Mucosa of descending colon (tissue), 3 donors: Measurements from ENCODE around the gene WT1. TPM values are rescaled to one million over a fixed set of nuclear protein-coding genes. Genes with fewer than 3 reads are reported as not detected.

Experiments
- ATAC-seq: fragments of 200-7000 bp; cut with Tn5 transposase; one replicate; pipeline ENCODE4 v1.9.1; 2020; ENCODE audit warnings: mild to moderate bottlenecking, moderate library complexity
- DNase-seq, 3 donors: peaks; one replicate each; pipeline ENCODE4 v3.0.0-alpha.2; 2020
- H3K36me3 ChIP-seq: fragments of 200-600 bp; one replicate; pipeline ENCODE4 v1.8.0; 2021; ENCODE audit warnings: low read depth, mild to moderate bottlenecking
- H3K4me1 ChIP-seq: fragments of 200-600 bp; one replicate; pipeline ENCODE4 v1.8.0; 2021; ENCODE audit warnings: low read depth, mild to moderate bottlenecking
- H3K4me3 ChIP-seq: fragments of 200-600 bp; one replicate; pipeline ENCODE4 v1.8.0; 2021; ENCODE audit warnings: mild to moderate bottlenecking
- H3K9me3 ChIP-seq: fragments of 200-600 bp; one replicate; pipeline ENCODE4 v1.8.0; 2021; ENCODE audit warnings: mild to moderate bottlenecking
- intact Hi-C, 2 donors: fragments of 100-400 bp; cut with DNase I in 1 of 2; cut with micrococcal nuclease in 1 of 2; formaldehyde crosslinking; loops; one replicate each; pipeline versions ENCODE4 v1.11.0 to v1.11.1; 2022; cut with DNase I, micrococcal nuclease
- total RNA-seq, 3 donors: library from RNA; stranded (reverse); fragmentation: NEBNext Ultra II Directional in 2 of 3; extraction: Animal tissue kit (Norgen Biotek cat#: 25700) in 2 of 3; gene quantifications; one replicate each; pipeline versions ENCODE4 v1.2.1 to v1.2.4, GENCODE V29; 2021 to 2023
- TF ChIP-seq, protein P1 (sequence below): fragments of 200-600 bp; IDR thresholded peaks from one replicate; pipeline ENCODE4 v1.8.0; 2022; ENCODE audit warnings: antibody characterized with exemption, mild to moderate bottlenecking
- donor health status: DM: no; HTN: no; CAD: no; lungs with moderate emphysema.
- donor health status: DM: no; HTN: no; CAD: no.
- donor health status: DM: no; HTN: yes; CAD: no.

WT1 gene
- total RNA-seq, 3 donors from 2014 or later = 0.09 to 0.57 TPM; not detected in 1

DNA sequence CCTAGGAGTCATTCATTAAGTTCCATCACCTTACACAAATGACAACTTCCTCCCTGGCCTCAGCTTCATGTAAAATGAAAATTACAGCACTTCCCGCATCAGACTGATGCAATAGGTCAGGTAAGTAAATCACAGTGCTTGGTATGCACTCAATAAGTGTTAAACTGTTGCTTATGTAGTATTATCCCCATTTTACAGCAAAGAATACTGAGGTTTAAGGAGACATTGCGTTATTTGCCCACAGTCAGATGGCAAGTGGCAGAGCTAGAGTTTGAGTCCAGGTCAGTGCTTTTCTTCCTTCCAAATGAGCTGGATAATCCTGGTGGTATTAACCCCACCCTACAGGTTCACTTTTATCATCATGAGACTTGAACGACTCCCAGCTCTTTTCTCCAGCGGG lies 29.7 kb downstream of the WT1 start:
- ATAC-seq (no peak), DNase-seq (no peak)
- H3K4me3 ChIP-seq = no peak overlapping the region
- H3K9me3 ChIP-seq = no peaks in the 10 kb centered on the region
- H3K4me1 ChIP-seq = no peaks in the 10 kb centered on the region
- intact Hi-C loops = no loop called here
- TF ChIP-seq, protein P1, sequence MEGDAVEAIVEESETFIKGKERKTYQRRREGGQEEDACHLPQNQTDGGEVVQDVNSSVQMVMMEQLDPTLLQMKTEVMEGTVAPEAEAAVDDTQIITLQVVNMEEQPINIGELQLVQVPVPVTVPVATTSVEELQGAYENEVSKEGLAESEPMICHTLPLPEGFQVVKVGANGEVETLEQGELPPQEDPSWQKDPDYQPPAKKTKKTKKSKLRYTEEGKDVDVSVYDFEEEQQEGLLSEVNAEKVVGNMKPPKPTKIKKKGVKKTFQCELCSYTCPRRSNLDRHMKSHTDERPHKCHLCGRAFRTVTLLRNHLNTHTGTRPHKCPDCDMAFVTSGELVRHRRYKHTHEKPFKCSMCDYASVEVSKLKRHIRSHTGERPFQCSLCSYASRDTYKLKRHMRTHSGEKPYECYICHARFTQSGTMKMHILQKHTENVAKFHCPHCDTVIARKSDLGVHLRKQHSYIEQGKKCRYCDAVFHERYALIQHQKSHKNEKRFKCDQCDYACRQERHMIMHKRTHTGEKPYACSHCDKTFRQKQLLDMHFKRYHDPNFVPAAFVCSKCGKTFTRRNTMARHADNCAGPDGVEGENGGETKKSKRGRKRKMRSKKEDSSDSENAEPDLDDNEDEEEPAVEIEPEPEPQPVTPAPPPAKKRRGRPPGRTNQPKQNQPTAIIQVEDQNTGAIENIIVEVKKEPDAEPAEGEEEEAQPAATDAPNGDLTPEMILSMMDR = no peak
- H3K36me3 ChIP-seq = no peaks in the 10 kb centered on the region

DNA sequence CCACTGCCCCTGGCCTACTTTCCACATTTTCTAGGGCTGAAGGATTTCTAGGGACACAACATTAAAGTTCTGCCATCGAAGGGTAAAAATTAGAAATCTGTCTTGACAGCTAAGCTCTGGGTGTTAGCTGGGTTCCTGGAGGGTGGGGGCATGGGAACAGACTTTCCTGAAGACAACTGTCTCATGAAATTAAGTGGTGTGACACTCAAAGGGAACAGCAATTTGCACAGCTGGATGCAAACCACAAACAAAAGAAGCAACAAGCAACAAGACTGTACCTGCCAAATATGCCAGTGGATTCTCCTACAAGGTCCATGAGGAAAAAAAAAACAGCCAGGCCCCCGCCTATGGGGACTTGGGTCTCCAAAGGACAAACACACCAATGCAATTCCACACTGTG lies 32.5 kb downstream of the WT1 start:
- no peaks in the 10 kb centered on the region for H3K4me1 ChIP-seq
- TF ChIP-seq, protein P1 = no peak
- intact Hi-C loops = no loop called here
- no peaks in the 10 kb centered on the region for H3K9me3 ChIP-seq
- H3K4me3 ChIP-seq = no peak overlapping the region
- ATAC-seq (no peak), DNase-seq (no peak)
- no peaks in the 10 kb centered on the region for H3K36me3 ChIP-seq

DNA sequence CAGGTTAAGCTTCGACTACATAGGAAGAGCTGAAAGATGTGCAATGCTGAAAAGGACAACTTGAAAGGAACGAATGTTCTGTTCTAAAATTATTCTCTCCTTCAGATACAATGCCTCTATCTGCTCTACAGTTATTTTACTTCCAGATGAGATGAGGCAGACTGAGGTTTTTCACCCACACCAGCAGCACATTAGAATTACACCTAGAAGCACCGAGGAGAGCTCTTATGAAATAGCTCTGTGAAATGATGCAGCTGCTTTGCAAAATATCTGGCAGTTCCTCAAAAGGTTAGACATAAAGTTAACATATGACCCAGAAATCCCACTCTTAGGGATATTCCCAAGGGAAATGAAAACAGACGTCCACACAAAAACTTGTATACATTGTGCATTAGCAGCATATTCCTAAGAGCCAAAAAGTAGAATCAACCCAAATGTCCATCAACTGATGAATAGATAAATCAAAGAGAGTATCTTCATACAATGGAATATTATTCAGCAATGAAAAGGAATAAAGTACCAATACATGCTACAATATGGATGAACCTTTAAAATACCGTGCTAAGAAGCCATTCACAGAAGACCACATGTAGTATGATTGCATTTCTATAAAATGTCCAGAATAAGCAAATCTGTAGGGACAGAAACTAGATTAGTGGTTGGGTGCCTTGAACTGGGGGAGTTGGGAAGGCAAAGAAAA lies 34.5 kb downstream of the WT1 start:
- TF ChIP-seq, protein P1 = no peak
- no peak for ATAC-seq

DNA sequence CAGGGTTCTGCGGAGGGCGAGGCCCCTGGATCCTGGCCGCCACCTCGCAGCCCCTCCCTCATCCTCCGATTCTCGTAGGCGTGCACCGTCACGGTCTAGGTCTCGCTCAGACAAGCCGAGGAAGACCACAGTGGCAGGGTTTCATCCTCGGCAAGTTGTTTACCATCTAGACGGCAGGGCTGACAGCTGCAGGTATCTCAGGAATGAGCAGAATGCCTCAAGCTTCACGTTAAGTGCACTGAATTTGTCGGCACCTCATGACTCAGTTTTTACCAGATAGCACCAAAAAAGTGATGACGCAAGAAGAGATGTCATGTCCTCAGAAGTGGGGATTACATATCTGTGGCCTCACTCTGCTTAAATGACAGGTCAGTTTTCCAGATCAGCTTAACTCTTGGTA lies 35.1 kb downstream of the WT1 start:
- ATAC-seq (no peak), DNase-seq (no peak)
- TF ChIP-seq, protein P1 = no peak
- no peaks in the 10 kb centered on the region for H3K9me3 ChIP-seq
- intact Hi-C loops = no loop called here
- no peaks in the 10 kb centered on the region for H3K4me1 ChIP-seq
- H3K36me3 ChIP-seq = no peaks in the 10 kb centered on the region
- no peak overlapping the region for H3K4me3 ChIP-seq

More for the DNA sequence above, 34.5 kb downstream of the WT1 start:
- no peak for DNase-seq
- Histone ChIP-seq H3K4me1 (no peaks in the 10 kb centered on the region), H3K36me3 (no peaks in the 10 kb centered on the region), H3K9me3 (no peaks in the 10 kb centered on the region), H3K4me3 (no peak overlapping the region)
- intact Hi-C loops = no loop called here

DNA sequence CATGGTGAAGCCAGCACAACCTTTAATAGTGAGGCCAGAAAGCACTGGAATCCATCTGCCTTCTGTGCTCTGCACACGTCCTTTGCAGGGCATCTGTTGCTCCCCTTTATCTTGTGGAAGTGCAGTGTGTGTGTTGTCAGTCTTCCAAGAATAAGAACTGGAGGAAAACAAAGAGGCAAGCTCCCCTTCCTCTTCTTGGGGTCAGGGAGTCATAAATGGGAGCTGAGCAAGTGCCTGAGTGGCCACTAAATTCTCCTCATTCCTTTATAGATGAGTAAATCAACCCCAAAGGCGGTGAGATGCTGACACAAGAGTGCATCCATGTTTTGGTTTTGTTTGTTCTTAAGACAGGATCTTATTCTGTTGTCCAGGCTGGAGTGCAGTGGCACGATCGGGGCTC lies 38.3 kb downstream of the WT1 start:
- H3K36me3 ChIP-seq = no peaks in the 10 kb centered on the region
- intact Hi-C loops = no loop called here
- ATAC-seq (no peak), DNase-seq (no peak)
- no peak overlapping the region for H3K4me3 ChIP-seq
- TF ChIP-seq, protein P1 = no peak
- no peaks in the 10 kb centered on the region for H3K9me3 ChIP-seq
- peaks cover 4% of the 10 kb centered on the region for H3K4me1 ChIP-seq
